ENCODE results near the gene TGM2.

The TGM2 gene

DNA sequence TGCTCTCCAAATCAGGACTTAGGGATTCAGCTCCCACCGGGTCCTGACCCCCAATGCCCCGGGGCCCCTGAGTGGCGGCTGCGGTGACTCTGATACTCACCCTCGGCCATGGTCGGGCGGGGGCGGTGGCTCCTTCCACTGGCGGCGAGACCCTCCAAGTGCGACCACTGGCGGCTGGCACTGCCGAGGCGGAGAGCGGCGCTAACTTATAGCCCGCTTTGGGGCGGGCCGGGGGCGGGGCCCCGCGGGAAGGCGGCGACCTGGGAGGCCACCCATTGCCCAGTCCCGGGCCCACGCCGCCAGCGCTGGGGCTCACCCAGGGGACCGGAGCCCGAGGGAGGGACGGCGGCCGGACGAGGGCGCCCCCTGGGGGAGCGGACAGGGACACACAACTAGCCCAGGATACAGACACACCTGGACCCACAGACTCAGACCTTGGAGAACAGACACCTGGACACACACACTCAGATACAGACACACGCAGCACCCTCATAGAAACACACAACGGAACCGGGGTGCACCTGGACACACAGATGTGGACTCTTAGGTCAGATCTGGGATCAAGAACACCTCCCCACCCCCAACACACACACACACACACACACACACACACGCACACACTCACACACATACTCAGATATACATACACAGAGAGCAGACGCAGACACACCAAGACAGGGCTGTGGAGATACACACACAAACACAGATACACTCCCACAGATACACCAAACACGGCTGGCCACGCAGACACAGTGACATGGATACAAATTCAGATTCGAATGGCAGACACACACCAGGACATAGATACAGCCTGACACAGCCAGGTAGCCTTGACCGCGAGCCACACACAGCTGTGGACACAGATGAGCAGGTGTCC, at the start of gene TGM2:
TGM2 (minus strand) TSS at position 182 of the 877 bp plus-strand sequence; CDS start at position 110, 72 bp downstream.
- DNase-seq = peak; percentile 73

DNA sequence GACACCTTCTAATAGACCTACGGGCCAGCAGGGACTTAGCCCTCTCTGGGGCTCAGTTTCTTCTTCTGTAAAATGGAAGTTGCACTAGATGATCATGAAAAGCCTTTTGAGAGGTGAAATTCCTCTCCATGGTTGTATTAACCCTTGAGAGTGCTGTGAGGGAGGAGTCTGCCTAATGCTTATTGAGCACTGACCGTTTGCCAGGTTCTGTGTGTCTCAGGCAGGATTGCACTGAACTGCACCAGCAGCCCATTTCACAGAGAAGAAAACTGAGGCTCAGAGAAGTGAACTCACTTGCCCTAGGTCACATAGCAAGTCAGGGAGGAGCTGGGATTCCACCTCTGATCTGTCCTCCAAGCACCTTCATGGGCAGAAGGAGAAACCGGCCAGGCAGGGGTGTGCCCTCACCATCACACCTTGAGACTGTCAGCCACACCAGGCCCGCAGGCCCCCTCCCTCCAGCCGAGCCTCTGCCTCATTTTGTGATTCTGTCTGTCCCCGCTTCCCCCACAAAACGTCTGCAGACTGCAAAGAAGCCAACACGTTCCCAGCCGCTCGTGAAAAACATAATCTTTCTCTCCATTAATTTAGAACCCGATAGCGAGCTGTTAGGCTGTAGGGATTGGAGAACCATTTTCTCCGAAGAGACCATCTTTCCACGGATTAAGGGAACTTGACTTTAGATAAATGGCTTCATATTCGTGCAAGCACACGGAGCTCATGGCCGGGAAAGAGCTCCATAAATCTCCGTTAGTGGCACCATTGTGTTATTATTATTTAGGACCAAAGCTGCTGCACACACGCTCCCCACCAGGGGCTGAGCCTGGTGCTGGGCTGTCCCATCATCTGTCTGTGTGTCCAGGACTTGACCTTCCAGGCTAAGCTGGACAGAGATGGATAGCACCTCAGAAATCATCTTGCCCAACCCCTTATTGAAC, 49.5 kb upstream of the TGM2 start:
- DNase-seq = no peak

DNA sequence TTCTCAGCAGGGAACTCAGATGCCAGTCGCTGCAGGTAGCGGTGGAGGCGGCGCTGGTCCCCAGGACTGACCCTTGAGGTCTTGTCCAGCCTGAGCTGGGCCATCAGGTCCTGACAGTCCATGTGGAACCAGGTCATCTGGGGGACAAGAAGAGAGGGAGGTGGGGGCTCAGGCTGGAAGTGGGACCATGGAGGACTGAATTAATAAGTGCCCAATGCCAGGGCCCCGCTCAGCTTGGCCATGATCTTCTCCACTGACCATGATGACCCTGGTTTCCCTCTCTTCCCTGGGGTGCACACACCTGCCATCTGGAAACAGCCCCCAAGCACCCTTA, 48.5 kb upstream of the TGM2 start:
- no peak for DNase-seq

DNA sequence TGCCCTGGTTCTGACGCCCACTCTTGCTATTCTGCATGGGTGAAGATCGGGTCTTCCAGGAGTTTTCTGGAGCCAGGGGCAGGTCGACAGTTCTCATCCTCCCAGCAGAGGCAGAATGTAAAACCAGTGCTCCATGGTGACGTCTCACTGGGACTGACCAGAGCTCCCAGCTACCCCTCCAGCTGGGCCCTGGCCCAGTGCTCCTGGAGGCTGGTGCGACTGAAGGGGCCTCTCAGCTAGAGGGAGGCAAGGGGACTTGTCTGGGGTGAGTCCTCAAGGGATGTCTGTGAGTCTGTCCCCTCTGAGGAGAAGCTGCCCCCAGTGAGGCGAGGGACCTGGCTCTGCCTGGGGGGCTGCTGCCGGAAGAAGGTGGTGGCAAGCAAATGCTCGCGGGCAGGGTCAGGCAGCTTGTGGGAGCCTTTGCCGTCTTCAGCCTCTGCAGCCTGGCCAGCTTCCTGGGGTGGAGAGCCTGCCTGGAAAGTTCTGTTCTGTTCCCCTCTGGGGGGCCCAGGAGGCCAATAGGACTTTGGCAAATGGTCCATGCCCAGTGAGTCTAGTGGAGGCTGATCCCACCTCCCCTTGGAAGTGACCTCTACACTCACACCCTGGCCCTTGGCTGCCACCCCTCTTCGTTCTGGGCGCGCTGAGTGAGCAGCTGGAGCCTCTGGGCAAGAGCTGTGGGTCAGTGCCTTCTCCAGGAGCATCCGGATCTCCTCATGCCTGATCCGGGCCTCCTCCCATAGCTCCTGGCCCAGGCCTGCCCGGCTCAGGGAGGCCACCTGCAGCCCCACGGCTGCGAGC, 47.9 kb upstream of the TGM2 start:
- no peak for DNase-seq

DNA sequence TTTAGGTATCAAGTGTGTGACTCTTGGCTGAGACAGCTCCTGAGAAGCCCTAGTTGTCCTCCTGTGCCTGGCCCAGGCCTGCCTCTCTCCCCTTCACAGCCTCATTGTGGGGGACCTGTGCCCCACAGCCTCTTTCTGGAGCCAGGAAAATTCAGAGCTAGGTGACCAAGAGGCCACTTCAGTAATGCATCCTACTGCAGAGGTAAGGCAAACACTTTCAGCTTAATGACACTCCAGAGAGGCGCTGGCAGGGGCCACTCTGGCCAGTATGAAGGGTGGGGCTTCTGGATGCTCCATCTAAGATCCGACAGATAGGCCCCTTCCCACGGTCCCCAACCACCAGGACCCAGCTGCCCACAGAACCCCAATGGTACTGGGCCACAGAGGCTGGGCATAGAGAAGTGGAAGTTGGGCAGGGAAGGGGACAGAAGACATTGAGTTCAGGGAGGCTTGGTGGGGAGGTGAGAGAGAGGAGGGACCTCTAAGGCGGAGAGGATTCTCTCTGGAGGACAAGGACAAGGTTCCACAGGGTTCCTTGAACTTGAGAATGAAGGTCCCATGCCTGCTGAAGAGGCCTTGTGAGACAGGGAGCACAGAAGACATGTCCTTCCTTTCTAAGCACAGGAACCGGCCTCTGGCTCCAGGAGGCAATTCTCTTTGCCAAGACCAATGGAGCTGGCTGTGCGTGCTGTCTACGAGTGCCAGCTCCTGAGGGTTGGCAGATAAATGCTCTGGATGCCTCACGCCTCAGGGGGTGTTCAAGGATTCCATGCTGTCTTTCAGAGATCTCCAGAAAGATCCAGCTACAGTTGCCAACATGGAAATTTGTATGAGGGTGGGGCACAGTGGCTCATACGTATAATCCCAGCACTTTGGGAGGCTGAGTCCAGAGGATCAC, 46.4 kb upstream of the TGM2 start:
- DNase-seq = no peak

DNA sequence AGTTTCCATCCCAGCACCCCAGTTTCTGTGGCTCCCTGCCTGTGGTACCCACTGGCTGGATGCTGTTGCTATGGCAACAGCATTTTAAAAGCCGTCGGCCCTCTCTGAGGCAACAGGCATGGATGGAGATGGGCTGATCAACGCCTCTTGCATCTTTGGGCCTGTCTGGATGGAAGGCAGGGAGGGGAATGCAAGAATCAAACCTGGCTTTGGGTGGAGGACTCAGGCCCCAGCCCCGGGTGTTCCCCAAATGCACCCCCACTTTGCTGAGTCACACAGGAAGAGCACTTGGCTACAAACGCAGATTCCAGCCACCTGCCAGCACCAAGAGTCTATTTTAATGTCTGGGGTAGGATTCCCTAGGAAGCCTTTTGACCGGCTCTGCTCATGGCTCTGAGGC, 45.7 kb upstream of the TGM2 start:
- no peak for DNase-seq

GRCh38 chr20:38209736-38210405, 44.8 kb upstream of the TGM2 start:
- DNase-seq = no peak

DNA sequence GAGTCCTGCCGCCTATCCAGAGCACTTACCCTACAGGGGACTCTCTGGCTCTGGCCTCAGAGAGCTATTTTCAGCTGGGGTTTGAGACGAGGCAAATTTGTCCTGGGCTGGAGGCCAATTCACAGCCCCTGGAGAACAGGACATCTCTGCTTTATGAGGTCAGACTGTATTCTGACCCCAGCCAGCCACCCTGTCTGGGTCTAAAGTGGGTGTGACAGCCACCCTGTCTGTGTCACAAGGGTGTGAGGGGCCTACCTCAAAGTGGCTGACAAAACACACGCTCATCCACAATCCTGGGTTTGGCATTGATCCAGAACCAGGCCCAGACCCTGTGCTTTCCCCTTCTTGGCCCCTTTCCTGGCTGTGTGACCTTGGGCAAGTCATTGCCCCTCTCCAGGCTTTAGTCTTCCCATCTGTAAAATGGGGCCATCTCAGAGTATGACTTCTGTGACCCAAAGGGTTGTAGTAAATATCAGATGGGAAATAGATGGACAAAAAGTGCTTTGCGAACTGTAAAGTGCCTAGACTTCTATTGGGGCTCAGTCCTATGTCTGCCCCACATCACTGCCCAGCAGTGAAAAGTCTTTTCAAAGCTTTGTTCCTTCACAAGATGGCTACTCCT, 44.1 kb upstream of the TGM2 start:
- no peak for DNase-seq

GRCh38 chr20:38208523-38208922, 43.5 kb upstream of the TGM2 start:
- no peak for DNase-seq

DNA sequence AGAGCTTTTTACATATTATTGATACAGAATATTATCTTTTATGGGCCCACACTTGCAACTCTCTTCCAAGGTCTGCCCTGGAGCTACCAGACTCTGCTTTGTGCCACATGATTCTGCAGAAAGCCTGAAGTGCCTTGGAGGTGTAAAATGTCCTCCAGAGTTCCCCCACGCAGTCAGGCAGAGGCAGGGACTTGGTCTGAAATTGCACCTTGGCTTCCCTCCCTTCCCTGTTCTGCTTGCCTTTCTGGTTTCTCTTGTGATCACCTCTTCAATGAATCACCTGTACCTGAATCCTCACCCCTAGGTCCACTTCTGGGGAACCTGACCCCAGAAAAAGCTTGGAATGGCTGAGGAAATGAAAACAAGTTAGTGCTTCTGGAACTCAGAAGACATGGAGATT, 43.0 kb upstream of the TGM2 start:
- DNase-seq = no peak

DNA sequence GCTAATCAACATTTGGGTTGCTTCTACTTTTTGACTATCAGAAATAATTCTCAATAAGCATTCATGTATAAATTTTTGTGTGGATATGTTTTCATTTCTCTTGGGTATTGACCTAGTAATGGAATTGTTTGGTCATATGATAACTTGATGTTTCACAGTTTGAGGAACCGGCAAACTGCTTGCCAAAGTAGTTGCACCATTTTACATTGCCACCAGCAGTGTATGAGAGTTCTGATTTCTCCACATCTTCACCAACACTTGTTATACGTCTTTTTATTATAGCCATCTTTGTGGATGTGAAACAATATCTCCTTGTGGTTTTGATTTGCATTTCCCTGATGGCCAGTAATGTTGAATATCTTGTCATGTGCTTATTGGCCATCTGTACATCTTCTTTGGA, 42.6 kb upstream of the TGM2 start:
- DNase-seq = no peak

GRCh38 chr20:38205001-38205400, 39.9 kb upstream of the TGM2 start:
- no peak for DNase-seq

DNA sequence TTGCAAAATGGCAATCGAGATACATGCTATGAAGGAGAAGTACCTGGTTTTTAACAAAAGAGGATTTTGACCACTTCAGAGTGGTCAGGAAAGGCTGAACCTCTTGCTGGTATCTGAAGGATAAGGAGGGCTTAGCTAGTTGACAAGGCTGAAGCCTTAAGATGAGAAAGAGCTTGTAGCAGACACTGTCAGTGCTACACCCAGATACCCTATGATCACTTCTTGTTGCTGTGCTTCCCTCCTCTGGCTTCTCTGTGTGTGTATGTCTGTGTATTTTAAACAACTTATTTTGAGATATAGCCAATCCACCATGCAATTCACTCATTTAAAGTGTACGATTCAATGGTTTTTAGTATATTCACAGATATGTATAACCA, 38.9 kb upstream of the TGM2 start:
- DNase-seq = no peak

DNA sequence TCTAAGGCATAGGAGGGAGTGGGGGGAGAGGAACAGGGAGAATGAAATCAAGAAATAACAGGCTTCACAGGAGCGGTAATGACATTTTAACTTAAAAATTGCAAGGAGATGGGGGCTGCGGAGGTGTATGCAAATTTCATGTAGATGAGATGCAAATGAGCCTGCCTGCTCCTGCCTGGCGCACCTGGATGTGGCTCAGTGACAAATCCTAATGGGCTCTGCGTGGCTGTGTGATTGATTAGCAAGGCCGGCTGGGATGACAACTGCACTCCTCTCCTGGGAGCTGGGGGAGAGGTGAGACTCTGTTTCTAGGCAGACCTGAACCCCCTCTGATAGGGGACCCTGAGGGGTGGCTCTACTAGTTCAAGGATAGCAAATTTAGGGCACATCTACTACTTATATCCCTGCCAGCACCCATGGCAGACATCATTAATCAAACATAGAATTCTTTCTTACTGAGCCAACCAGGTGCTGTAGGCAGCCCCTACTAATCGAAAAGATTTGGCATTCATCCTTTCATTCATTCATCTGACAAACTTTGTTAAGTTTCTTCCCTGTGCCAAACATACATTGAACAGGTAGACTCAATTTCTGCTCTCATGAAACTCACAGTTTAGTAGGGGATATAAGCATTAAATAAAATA, 38.4 kb upstream of the TGM2 start:
- no peak for DNase-seq

DNA sequence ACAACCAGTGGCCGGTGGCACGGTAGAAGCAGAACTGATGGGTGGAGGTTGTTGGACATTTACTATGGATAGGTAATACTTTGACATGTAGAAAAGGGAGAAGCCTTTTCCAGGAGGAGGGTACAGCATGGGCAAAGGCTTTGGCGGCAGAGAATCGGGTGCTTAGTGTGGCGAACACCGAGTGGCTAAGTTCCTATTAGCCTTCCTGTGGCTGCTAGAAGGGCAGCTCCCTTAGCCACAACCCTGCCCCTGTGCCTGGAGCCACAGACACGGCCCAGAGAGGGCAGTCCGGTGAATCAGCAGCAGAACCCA, 37.9 kb upstream of the TGM2 start:
- no peak for DNase-seq

GRCh38 chr20:38202153-38202981, 37.3 kb upstream of the TGM2 start:
- DNase-seq = no peak

DNA sequence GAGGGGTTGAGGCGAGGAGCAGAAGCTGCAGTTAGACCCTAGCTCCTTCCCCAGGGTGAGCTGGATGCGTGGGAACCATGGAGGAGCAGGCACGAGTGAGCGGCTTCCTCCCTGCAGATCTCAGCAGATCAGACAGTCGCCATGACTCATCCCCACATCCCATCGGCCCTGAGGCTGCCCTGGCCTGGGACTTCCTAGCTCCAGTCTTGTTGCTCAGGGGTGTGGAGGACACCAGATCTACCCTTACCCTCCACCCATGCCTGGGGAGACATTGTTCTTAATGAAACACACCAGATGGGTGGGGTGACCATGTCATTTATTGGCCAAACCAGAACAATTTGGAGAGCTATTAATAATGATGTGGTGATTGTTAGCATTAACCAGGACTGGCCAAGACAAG, 36.3 kb upstream of the TGM2 start:
- no peak for DNase-seq

DNA sequence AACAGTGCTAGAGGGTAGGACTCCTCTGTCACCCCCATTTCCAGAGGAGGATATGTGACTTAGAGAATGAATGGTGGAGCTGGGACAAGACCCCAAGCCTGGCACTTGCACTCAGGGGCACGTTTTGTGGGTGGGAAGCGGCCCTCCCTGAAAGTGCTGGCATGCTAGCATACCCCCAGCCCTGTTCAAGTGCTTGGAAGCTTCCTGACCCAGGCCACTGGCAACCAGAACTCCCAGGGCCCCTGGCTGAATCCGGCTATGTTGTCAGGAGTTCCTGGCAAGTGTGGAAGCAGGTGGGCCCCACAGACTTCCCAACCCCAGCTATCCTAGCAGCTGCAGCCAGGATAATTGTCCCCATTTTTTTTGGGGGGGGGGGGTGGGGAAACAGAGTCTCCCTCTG, 35.6 kb upstream of the TGM2 start:
- DNase-seq = no peak

DNA sequence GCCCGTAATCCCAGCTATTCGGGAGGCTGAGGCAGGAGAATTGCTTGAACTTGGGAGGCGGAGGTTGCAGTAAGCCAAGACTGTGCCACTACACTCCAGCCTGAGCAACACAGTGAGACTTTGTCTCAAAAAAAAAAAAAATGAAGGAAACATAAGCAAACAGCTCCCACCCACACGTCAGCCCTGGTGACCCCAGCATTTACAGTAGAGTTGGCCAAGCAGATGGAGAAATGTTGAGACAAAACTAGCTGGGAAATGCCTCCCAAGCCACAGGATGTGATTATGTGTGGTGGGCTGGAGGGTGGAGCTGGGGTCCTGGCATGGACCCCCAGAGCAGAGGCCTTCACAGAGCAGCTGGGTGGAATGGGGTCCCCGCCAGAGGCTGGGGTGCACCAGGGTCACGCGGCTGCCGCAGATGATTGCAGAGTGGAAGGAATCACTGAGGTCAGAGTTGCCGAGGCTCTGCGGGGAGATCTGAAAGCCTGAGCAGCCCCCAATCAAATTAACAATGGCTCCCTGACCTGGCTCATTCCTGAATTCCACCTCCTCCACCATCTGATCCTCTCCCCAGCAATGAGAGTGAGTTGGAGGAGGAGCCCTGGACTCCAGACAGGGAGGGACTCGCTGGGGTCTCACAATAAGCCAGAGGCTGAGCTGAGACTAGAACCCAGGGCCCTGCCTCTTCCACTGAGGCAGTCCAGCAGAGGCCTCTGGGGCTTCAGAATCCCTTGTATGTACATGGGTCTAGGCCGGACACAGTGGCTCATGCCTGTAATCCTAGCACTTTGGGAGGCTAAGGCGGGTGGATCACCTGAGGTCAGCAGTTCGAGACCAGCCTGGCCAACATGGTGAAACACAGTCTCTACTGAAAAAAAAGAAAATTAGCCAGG, 34.7 kb upstream of the TGM2 start:
- DNase-seq = no peak
